NCI-H510A treated with DMSO at 0.1 percent for 48 hours (cell line): ENCODE results near the gene TRPM6.

Source experiments
- DNase-seq: peaks from one replicate; lab custom pipeline; 2025; lab: John Stamatoyannopoulos, UW

The TRPM6 gene

DNA sequence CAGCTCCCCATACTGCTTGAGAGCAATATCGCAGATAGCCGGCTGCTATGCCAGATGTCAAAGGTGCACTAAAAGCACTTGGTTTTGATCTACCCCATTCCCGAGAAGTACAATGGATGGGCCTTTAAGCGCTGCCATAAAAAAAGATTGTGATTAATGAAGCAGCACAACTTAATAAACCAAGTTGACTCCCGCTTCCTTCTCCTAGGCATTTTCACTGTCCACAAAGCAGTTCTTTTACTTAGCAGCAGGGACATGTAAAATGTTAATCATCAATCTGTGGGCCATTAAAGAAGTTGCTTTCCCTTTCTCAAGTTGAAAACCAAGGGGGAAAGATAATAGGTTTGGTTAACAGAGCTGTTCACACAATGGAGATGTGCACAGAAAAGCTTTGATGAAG, 176.4 kb downstream of the TRPM6 start:
- no peak for DNase-seq

GRCh38 chr9:74697535-74697934, 190.2 kb downstream of the TRPM6 start:
- no peak for DNase-seq

DNA sequence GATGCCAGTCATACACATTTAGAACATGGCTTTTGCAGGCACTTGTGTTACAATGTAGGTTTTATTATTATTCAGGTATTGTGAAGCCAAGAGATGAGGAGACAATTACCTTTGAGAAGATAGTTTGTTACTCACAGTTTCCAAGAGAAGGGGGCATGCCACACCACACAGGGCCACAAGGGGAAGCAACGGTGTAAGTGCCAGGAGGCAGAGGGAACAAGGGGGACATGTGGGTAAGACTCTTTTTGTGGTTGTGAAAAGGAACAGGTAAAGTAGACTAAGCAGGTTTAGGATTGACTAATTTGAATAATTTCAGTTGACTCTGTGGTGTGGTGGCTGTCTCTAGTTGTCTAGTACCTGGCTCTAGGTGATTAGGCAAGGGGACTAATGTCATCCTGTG, 191.2 kb downstream of the TRPM6 start:
- no peak for DNase-seq

- no peak for DNase-seq
Measured at GRCh38 chr9:74691058-74691457, 196.7 kb downstream of the TRPM6 start.

- no peak for DNase-seq
Measured at GRCh38 chr9:74683322-74683721, 204.4 kb downstream of the TRPM6 start.

GRCh38 chr9:74681906-74682305, 205.8 kb downstream of the TRPM6 start:
- DNase-seq = no peak

DNA sequence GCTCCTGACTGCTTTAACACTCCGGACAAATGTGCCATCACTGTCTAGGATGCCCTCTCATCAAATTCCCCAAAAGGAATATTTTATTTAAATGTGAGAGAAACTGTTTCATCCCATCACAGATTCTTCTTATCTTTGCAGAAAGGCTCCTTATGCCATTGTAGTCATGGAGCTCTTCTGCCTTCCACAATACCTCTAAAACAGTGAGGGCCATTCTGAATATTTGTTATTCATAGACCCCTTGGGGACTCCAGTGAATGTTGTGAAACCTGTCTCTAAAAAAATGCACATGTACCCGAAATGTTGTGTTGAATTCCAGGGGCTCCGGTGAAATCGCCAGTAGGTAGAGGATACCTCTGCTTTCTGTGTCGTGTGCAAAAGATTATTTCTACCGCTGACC, 213.6 kb downstream of the TRPM6 start:
- DNase-seq = no peak
